DMS153 treated with DMSO at 0.1 percent for 48 hours (cell line): Measurements from ENCODE around the gene HDGFL2.

Source experiments
- DNase-seq: peaks from one replicate; lab custom pipeline; 2025; ENCODE audit not compliant: unreplicated experiment; lab: John Stamatoyannopoulos, UW

The HDGFL2 gene

DNA sequence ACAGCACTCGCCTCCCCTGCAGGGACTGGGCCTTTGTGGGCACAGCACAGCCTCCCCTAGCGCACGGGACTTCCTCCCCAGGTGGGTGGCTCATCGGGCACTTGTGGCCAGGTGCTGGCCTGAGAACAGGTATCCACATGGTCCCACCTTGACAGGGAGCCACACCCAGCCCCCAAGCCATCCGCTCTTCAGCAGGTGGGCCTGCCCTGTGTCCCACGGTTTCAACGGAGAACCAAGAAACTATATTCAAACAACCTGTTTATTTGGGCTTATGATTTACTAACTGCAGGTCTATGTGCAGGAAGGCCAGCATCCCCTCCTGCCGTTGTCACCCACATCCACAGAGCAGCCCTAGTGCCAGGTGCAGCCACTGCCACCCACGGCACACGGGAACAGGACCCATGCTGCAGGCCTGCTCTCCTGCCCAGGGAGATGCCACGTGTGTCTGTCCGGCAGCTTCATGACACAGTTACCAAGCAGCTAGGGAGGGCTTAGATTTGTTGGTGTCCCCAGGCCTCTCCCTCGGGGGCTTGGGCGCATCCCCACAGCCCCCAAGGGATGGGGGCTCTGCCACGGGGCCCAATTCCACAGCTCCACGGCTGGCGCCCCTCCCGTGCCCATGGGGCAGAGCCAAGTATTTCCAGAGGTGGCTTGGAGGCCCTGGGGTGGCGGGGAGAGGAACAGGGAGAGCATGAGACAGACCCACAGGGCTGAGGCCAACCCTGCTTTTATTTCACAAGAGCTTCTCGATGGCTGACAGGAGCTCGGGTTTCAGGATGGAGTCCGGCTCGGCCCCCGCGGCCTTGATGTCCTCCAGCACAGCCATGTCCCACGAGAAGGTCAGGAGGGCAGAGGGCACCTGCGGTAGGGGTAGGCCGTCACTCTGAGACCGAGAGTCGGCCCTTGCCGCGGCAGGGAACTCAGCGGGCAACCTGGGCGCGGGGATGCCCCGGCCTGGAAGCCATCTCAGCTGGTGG is 27.0 kb upstream of the HDGFL2 start:
- DNase-seq: no peak

DNA sequence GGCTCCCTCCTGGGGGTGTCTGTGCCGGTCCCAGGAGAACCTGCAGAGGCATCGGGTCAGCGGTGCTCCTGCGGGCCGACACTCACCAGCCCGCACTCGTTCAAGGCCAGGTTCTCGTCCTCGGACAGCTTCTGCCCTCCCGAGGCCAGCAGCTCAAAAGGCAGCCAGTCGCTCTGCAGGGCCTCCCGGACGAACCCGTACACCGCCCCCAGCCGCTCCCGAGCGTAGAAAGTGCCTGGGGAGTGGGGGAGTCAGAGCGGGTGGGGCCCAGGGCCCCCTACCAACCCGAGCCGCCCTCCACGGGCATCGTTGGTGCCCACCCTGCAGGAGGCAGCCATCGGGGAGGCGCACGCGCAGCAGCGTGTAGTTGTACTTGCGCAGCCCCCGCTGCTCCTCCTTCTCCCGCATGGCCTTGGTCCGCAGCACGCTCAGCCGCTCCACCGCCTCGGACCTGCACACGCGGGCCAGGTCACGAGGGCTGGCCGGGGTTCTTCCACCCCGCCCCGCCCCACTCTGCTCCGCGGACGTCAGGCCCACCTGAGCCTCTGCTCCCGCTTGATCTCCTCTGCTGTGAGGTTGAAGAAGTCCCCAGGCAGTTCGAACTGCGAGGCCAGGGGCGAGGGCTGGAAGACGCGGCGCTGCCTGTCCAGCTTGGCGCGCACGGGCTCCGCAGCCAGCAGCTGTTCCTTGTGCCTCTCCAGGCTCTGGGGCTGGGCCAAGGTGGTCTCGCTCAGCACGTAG is 26.0 kb upstream of the HDGFL2 start:
- DNase-seq: no peak

DNA sequence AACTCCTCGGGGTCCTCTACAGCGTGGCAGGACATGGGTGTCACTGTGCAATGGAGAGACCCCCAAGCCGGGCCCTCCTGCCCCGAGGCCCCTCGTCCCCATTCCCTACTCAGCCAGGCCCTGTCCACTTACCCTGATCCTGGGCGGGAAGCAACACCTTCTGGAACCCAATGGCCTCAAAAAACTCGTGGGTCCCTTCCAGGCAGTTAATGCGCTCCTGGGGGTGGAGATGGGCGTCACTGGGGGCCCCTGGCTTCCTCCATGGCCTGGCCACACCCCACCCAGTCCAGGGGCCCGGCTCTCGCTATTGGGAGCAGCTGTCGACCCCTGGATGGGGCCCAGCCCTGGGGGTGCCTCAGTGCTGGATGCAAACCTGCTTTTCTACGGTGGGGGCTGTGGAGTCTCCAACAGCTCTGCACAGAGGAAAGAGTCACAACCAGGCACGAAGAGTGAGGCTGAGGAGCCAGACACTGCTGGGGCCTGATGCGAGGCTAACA is 25.3 kb upstream of the HDGFL2 start:
- DNase-seq: no peak

DNA sequence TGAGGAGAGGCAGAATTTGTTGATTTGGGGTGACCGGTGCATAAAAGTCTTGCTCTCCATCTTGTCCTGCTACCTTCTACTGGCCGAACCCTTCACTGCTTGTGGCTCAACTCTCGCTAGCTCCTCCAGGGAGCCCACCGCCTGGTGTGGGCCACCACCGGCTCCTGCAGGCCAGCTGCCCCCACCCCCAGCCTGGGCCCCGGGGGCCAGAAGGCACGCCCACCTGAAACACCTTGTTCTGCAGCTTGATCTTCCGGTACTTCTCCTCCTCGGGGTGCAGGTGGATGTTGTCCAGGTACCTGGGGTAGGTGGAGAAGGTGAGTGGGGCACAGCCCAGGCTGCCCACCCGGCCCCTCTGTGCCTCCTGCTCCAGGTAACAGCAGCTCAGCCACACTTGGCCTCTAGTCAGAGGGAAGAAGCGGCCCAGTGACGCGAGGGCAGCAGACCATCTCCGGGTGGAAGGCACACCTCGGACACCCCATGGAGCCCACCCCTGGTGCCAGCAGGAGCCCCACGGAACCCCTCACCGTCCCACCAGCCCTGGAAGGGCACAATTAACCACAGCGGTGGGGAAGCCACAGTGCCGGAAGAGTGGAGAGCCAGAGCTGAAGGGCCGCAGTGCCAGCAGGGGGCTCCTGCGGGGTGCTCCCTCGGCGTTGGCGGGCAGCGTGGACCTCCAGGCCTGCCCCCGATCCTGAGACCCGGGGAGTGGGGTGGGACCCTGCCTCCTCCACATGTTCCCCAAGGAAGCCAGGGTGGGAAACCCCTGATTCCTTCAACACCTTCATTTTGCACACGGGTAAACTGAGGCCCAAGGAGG is 24.6 kb upstream of the HDGFL2 start:
- DNase-seq: no peak

DNA sequence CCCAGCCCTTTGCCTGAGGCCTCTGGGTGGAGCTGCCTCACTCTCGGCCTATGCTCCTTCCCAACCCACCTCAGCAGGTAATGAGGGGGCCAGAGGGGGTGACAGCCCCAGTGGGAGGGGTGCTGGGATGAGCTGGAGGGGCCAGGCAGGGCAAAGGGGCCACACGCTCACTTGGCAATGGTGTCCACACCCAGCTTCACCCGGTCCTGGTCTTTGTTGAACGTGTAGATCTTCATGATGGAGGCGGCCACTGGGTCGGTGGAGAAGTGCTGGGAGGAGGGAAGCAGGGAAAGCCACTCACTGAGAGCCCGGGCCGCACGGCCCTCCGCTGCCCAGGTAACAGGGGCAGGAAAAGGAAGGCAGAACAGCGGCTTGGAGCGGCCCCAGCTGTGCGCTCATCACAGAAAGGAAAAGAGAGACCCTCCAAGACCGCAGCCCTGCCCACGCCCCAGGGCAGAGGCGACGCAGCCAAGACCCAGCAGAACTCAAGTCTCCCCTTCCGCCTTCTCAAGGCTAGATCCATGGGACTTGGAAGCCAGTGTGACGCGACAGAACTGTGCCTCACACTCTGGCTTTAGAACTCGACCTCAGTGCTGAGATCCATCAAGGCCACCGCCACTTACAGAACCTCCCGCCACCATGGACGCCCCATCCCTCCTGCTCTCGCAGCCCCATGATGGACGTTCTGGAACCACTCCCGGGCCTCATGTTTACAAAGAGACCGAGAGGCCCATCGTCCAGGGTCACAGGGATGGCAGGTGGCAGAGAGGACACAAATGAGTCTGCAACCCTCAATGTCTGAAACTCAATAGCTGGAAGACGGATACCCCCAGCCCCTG is 23.7 kb upstream of the HDGFL2 start:
- no peak for DNase-seq

DNA sequence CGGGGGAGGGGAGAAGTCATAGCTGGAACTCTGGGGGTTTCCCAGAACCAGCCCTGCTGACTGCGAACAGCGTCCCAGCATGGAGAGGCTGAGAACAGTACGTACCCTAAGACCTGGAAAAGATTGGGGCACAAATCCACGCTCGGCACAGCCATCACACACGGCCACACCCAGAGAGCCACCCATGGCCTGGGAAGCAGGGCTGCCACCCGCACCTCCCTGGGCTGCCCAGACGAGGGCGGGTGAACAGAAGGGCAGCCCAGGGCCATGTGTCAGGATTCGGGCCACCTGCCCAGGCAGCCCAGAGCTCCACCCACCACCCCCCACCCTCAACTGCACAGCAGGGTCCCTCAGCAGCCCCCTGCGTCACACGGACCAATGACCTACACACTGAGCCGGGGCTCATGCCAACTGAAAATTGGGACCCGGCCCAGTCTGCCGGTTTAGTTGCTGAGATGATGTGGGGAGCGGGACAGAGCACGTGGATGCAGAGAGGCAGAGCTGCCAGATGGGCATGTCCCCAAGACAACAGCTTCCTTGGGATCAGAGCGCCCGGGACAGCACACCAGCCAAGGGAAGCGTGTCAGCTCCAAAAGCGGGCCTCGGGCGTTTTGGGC is 23.0 kb upstream of the HDGFL2 start:
- DNase-seq: no peak

DNA sequence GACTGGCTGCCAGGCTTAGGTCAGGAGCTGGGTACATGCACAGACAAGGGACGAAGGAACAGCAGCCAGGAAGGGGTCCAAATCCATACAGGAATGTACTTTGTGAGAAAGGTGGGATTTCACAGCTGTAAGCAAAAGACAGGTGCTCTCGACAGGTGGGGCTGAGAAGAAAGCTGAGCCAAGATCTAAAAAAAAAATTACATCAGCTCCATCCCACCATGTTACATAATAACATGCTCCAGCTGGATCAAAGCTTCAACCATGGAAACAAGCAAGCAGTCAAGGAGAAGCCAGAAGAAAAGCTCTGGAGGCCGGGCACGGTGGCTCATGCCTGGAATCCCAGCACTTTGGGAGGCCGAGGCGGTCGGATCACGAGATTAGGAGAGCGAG is 22.5 kb upstream of the HDGFL2 start:
- DNase-seq: no peak

DNA sequence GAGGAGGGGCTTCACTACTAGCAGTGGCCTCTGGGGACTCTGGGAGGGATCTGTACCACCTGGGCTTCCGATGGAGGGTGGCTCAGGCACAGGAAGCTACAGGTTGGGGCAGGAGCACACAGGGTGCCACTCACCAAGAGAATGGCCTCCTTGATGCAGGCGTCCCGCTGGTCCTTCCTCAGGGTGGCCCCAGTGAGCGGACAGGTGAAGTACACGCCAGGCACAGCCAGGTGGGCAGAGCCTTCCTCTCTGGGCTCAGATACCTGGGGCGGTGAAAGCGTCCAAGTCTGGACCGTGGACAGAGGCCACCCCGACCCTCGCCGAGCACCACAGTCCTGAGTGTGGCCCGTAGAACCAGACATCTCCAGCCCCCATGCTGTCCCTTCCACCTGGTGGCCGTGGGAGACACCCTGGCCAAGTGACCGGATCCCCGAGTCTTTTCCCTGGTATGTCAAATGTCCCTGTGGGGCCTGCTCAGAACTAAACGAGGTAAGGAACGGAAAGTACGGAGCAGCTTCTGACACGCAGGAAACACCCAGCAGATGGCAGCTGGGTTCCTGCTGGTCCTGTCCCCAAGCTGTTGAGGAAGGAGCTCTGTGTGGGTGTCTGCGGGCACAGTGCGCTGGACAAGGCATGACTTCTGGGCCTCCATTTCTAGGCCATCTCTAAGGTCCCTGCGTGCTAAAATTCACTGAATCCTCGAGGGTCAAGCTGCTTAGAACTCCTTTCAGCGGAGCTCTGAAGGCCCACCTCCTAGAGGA is 19.7 kb upstream of the HDGFL2 start:
- DNase-seq: no peak

DNA sequence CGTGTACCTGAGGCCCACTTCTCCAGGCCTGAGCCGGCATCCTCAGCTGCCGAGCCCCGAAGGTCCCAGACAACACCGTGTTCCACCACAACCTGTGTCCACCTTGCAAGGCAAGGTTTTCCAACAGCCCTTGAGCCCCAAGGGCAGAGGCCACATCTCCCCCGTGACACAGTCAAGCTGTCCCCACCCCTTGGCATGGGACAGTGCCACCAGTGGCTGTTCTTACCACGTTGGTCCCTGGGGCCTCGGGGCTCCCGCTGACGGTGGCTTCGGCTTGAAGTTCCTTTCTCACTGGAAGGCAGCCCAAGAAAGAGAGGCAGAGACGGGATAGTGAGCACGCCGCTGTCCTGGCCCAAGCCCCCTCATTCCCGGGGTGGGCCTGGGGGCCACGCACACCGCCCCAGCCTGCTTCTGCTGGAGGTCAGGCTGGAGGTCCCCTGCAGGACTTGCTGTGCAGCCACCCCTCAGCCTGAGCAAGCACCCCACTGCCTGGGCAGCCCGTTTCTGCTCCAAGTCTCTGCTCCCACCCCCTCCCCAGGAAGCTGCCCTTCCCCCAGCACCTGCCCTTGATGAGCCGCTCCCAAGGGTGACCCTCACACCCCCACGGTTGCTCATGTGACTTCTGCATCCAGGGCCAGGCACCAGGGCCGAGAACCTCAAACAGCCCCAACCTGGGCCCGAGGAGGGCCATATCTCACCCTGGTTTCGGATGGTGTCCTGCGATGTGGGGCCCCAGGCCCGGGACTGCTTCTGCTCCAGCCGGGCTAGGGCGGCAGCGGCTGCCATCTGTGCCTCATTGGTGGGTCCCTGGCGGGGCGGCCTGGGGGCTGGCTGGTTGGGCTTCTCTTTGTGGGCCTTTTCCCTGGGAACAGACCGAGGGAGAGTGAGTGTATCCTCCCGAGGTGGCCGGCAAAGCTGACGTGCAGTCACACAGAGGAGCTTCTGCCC is 18.6 kb upstream of the HDGFL2 start:
- no peak for DNase-seq

DNA sequence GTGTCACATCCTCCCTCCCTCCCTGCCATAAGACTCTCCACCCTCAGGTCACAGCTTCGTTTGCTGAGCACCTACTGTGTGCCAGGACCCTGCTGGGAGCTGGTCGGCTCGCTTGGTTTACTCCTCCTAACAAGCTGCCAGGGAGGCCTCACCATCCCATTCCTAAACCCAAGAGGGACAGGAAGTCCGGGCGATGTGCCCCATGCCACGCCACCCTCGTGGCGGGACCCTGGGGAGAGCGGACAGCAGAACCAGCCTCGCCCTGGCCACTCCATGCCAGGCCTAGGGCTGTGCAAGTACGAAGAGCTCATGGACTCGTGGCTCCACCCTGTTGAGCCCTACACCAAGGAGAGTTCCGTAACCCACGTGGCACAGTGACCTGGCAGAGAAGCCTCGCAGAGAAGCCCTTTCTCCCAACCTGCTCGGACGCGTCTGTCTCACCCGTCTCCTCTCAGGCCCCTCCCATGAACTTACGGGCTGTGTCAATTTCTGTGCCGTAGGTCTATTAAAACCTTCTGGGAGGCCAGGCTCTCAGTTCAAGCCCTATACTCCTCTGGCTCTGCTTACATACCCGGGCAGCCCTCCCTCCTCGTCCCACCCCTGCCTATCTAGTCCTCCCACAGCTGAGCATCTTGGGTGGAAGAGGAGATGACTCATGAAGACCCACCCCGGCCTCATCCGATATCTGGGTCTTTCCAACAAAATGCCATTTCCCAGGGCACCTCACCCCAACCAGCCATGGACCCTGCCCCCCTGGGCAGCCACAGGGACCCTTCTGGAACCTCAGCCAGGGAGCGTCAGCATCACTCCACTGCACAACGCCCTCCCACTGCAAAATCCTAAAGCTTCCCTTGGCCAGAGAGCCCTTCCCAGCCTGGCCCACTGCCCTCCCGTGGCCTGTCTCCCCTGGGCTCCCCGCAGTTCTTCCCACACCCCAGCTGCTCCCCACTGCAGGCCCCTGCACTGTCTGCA is 17.1 kb upstream of the HDGFL2 start:
- DNase-seq: no peak

DNA sequence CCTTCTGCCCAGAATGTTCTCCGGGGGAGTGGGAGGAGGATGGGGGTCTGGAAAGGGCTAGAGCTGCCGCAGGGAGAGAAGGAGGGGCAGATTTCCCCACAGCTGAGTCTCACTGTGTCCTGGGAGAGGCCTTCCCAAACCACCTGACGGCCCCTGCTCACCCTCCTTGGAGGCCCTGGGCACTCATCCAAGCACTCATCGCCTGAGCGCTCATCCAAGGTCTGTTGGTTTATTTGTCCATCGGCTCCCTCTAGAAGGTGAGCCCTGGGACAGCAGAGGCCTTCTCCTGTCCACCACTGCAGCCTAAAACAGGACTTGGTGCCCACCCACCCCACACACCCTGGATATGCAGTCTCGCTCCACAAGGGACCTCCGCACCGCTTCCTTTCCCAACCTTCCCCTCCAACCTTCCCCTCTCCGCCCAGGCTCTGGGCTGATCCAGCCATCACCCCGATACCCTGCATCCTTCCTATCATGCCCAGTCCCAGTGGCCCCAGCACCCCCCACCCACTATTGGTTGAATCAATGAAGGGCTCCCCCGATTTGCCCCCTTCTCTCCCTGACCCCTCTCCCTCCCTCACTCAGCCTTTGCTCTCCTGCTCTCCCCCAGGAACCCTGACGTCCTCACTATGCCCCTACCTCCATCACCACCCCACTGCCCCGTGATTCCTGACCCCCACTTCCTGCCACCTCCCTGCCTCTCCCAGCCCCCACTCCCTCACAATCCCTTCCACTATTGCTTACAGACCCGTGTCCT is 16.2 kb upstream of the HDGFL2 start:
- DNase-seq: no peak

DNA sequence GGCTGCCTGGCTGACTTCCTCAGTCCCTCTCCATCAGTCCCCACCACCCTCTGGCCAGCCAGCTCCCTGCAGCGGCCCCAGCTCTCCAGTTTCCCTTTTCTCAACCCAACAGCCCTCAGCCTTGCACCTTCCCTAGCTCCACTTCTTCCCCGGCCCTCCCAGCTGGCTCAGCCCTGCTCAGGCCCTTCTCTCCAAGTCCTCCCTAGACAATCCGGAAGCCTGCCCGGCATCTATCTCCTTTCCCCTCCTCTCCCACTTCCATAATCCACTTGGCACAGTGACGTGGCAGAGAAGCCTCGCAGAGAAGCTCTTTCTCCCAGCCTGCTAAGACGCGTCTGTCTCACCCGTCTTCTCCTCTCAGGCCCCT is 15.6 kb upstream of the HDGFL2 start:
- no peak for DNase-seq

DNA sequence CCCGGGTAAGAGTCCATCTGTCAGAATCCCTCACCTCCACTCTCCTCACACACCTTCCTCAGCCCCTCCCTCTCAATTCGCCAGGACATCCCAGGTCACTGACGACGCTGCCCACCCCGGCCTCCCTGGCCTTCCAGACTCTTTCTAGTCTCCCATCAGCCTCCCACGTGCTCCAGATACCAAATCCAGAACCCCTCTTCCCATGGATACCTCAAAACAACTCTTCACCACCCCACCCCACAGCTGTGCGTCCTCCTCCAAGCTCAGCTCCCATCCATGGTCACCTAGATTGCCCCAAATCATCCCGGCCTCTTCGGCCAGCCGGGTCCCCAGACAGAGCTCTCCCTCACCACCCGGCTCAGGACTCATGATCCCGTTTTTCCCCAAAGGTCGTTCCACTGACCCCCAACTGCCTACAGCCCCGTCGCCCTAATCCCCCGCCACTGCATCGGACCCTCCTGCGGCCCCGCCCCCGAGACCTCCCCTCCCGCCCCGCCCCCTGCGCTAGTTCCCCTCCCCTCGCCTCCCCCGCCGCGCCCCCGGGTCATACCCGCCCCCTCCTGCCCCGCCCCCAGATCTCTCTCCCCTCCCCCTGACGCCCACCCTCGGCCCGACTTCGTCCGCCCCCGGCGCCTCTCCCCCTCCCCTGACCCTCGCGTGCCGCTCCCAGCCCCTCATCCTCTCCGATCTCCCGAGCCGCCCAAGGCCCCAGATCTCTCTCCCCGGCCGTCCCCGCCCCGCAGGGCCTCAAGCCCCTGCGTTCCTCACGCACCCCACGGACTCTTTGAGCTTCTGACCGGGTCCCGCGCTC is 15.0 kb upstream of the HDGFL2 start:
- no peak for DNase-seq

DNA sequence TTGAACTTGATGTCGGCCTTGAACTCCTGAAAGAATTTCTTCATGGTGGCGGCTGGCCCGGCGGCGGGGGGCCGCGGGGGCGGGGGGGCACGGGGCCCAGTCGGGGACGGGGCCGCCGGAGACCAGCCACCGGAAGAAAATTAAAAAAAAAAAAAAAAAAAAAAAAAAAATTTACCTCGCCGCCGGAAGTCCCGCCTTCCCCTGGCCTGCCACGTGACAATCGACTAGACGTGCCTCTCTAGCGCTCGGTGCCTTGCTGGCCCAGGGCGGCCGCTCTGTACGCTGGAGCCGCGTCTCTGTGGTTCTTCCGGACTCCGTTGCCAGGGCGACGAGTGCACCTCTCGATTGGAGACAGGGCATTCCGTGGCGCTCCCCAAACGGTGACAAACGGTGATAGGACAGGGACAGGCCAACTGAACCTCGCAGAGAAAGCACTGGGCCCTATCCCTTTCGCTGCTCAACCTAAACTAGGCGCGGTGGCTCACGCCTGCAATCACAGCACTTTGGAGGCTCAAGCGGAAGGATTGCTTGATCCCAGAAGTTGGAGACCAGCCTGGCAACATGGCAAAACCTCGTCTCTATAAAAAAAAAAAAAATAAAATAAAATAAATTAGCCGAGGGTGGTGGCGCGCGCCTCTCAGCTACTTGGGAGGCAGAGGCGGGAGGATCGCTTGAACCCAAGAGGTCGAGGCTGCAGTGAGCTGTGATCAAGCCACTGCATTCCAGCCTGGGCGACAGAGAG is 14.3 kb upstream of the HDGFL2 start, which contains the start of gene UBXN6:
TSS of gene UBXN6 (minus strand) at position 141 of the 742 bp plus-strand sequence. CDS start at position 44, 97 bp downstream.
- peak; percentile 94 for DNase-seq
